ENCODE data around the gene ERFL.

ERFL gene

DNA sequence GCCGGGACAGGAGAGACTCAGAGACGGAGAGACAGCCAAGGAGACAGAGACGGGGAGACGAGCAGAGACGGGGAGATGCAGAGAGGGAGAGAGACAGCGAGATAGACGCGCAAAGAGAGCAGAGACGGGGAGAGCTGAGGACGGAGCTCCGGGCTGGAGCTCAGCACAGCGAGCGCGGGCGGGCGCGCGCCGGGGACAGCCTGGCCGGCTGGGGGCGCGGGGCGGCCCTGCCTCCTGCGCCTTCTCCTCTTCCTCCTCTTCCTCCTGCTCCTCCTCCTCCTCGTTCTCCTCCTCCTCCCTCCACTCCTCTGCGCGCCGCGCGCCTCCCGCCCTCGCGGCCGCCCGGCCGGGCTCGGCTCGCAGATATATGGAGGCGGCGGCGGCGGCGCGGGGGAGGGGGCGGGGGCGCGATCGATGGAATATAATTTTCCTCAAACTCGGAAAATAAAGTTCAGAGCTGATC lies at the start of gene ERFL:
TSS of gene ERFL (minus strand) at position 229 of the 463 bp plus-strand sequence. CDS start 15,530 bp downstream, outside the sequence.
- DNase-seq, result no peak

GRCh38 chr19:41977916-41978315 lies 49.7 kb upstream of the ERFL start:
- DNase-seq, result no peak

DNA sequence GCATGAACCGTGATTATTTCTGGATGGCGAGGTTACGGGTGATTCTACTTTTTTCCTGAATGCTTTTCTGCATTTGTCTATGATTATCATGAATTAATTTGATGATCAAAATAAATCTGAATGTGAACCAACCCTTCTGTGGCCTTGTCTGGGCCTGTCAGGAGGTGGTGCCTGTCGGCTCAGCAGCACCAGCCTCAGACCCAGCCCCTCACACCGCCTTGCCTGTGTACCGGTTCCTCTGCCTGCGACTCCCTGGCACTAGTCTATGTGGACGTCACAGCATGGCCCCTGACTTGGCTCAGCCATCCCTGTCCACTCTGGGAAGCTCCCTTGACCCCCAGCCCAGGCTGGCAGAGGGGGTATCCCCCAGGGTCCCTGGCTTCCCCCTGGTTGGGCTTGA lies 46.4 kb upstream of the ERFL start:
- DNase-seq, result no peak

DNA sequence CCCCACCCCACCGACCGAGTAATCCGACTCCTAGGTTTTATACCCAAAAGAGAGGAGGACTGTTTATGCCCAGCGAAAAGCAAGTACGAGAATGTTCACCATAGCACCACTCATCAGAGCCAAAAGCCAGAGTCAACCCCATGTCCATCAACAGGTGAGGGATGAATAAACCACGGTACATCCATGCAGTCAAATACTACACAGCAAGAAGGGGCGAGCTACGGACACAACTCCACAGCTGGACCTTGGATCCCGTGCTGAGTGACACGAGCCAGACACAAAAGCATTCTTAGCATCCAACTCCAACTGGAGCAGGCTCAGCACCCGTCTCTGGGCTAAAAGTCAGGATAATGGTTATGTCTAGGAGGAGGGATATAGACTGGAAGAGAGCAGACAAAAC lies 43.1 kb upstream of the ERFL start:
- DNase-seq, result no peak

- DNase-seq, result no peak
These were observed 41.7 kb upstream of the ERFL start for GRCh38 chr19:41969772-41970458.

GRCh38 chr19:41968751-41969595 lies 40.7 kb upstream of the ERFL start:
- no peak for DNase-seq

DNA sequence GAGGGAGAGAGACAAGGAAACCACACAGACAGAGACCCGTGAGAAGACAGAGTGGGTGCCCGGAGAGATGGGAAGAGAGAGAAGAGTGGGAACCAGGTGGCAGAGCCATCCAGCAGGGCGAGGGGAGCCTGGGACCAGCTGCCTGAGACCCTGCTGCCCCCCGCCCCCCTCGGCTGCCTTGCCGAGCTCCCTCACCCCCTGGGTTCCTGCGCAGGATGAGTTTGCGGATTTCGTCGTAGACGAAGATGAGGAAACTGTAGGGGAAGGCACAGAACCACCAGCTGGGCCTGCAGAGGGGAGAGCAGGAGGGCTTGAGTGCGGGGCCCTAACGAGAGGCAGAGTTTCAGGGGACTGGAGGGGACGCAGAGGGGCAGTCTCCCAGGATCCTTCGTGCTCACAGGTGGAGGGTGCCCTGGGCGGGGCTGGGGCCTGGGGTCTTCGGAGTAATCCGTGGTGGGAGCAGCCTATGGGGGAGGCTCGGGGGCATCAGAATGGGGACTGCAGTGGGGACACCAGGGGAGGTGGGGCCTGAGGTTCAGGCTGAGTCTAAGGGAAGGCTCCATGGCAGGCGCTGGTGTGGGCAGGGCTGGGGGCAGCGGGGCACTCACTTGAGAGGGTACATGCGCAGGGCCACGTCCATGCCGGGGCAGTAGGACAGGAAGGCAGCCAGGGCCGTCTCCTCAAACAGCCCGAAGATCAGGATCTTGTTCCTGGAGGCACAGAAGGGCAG lies 39.0 kb upstream of the ERFL start:
- DNase-seq, result no peak

DNA sequence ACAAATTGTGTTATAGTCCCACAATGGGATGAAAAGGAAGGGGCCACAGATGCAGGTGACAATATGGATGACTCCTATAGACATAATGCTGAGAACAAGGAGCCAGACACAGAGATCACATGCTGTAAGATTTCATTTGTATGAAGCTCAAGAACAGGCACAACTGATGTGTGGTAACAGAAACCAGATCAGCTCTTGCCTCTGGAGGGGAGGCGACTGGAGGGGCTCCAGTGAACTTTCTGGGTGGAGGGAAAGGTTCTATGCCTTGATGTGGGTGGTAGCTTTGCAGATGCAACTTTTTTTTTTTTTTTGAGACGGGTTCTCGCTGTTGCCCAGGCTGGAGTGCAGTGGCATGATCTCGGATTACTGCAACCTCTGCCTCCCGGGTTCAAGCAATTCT lies 36.9 kb upstream of the ERFL start:
- no peak for DNase-seq

- DNase-seq, result no peak
These were observed 32.7 kb upstream of the ERFL start for GRCh38 chr19:41960973-41961372.

- DNase-seq, result peak; percentile 92
These were observed 31.1 kb upstream of the ERFL start, which contains the start of gene RABAC1 for GRCh38 chr19:41959056-41960053. RABAC1 (minus strand) TSS chr19:41959321; CDS start chr19:41959292, 29 bp downstream.

GRCh38 chr19:41958367-41959055 lies 30.3 kb upstream of the ERFL start:
- DNase-seq, result peak; percentile 91

GRCh38 chr19:41957838-41958366 lies 29.7 kb upstream of the ERFL start:
- peak; percentile 62 for DNase-seq

GRCh38 chr19:41957161-41957837 lies 29.1 kb upstream of the ERFL start:
- DNase-seq, result no peak

DNA sequence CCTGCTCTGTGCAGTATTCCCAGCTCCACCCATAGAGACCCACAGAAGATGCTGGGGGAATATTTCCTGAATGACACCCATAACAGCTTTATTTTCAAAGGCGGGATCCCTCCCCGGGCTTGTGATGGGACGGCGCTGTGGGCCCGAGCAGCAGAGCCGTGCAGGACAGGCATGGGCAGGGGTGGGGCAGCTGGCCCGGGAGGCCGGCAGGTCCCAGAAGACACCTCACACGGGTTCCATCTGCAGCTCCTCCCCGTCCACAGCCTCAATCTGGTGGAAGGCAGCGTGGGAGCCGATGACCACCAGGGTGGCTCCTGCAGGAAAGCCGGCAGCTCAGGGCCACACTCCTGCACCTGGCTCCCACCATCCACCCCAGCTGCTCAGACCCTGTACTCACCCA lies 28.4 kb upstream of the ERFL start:
- DNase-seq, result no peak

- DNase-seq, result no peak
These were observed 27.3 kb upstream of the ERFL start for GRCh38 chr19:41955521-41955920.

GRCh38 chr19:41951686-41952172 lies 23.5 kb upstream of the ERFL start:
- peak; percentile 100 for DNase-seq

DNA sequence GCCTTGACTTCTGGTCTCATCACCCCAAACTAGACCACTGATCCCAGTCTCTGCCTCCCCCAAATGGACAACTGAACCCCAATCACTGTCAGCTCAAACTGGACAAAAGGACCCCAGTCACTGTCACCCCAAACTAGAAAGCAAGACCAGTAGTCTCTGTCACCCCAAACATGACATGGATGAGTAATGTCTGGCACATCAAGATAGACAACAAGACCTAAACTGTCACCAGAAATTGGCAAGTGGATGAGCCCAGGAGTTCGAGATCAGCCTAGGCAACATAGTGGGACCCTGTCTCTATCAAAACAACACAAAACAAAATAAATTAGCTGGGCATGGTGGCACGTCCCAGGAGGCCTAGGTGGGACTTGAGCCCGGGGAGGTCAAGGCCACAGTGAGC lies 18.8 kb upstream of the ERFL start:
- no peak for DNase-seq

- DNase-seq, result peak; percentile 90
These were observed 17.0 kb upstream of the ERFL start for GRCh38 chr19:41945135-41945766.

- DNase-seq, result no peak
These were observed 16.1 kb upstream of the ERFL start for GRCh38 chr19:41944336-41944735.
